Activated B cell treated with CpG ODN at 0.5 μM for 24 hours (primary cell): ENCODE measurements around the gene TLE3. TPM values are rescaled to one million over a fixed set of nuclear protein-coding genes. Genes with fewer than 3 reads are reported as not detected.
A peak's percentile ranks its signal among the peaks of the same experiment; 100 is the strongest.

Source experiments
- ATAC-seq: fragments of 200-7000 bp; cut with Tn5 transposase; one replicate; pipeline ENCODE4 v1.10.0; 2021; ENCODE audit warnings: low read depth, mild to moderate bottlenecking, moderate library complexity
- CTCF ChIA-PET: fragments of 350-600 bp; sonication (Branson Sonifier 250); formaldehyde crosslinking; loops from one replicate; lab custom pipeline; 2021; ENCODE audit warnings: antibody characterized with exemption; lab: Charles Lee
- POLR2A ChIA-PET: fragments of 350-600 bp; sonication (Branson Sonifier 250); formaldehyde crosslinking; loops from one replicate; lab custom pipeline; 2021; ENCODE audit warnings: antibody characterized with exemption; lab: Charles Lee
- DNase-seq: peaks from one replicate; pipeline ENCODE4 v3.0.0; 2022
- H3K27ac Mint-ChIP-seq: one replicate; pipeline ENCODE4 v1.8.0; 2020; ENCODE audit warnings: mixed read lengths
- H3K27me3 Mint-ChIP-seq: one replicate; pipeline ENCODE4 v1.8.0; 2021; ENCODE audit warnings: mixed read lengths
- H3K36me3 Mint-ChIP-seq: one replicate; pipeline ENCODE4 v1.8.0; 2021; ENCODE audit warnings: low read depth, mixed read lengths
- H3K4me1 Mint-ChIP-seq: one replicate; pipeline ENCODE4 v1.8.0; 2021; ENCODE audit warnings: mixed read lengths
- H3K4me3 Mint-ChIP-seq: one replicate; pipeline ENCODE4 v1.8.0; 2020; ENCODE audit warnings: mild to moderate bottlenecking, mixed read lengths
- H3K9me3 Mint-ChIP-seq: one replicate; pipeline ENCODE4 v1.8.0; 2020; ENCODE audit warnings: mixed read lengths
- intact Hi-C: fragments of 100-400 bp; cut with micrococcal nuclease; formaldehyde crosslinking; loops from one replicate; pipeline ENCODE4 v1.15.1; 2024
- total RNA-seq: library from RNA; stranded (reverse); gene quantifications from 2 replicates; pipeline ENCODE4 v1.2.3, GENCODE V29; 2022
- TF ChIP-seq, protein P1 (sequence below): fragments of 200-600 bp; IDR thresholded peaks from one replicate; pipeline ENCODE4 v1.8.0; 2022; ENCODE audit warnings: antibody characterized with exemption, mild to moderate bottlenecking

Gene TLE3
- total RNA-seq, 1 donor from 2014 or later: 110 TPM

DNA sequence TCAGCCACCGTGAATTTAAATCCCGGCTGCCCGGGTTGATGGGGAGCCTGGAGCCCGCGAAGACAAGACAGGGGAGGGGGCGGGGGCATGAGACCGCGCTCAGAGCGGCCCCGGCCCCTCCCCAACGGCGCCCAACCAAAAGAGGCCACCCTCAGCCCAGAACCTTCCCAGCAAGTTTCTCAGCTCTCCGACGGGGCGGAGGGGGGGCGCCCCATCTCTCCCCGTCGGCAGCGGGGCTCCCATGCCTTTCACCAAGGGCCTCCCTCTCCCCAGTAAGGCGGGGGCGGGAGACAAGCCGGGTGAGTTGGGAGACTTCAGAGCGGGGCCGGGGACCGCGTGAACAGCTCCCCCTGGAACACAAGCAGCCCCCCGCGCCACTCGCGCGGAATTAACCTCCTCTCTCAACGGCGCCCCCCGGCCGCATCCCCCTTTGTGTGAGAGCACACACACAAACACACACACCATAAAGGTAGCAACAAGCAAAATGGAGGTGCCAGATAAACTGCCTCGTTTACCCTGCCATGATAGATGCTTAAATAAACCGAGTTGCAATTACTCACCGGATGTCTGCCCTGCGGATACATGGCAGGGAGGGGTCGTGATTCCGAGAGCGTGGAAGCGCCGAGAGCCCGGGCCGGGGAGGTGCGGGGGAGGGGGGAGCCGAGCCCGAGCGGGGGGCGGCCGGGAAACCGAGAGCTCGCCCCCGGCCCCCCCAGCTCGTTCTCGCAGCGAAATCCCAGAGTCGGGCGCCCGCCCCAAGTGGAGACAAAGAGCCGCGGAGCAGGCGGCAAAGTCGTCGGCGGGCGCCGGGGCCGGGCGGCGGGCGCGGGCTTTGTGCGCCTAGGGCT is 1.3 kb downstream of the TLE3 start:
- H3K4me3 Mint-ChIP-seq: peak overlapping the region; percentile 98
- H3K36me3 Mint-ChIP-seq: peaks cover 46% of the 10 kb centered on the region
- peaks cover 69% of the 10 kb centered on the region for H3K4me1 Mint-ChIP-seq
- peak overlapping the region; percentile 94 for H3K27ac Mint-ChIP-seq
- no peaks in the 10 kb centered on the region for H3K9me3 Mint-ChIP-seq
- intact Hi-C loops: loop anchor here (1.0 to 5.0 kb wide), 12 partner anchors 60 to 634 kb away; no protein-coding TSS in a partner anchor
- ATAC-seq: no peak
- DNase-seq: peak; percentile 52
- TF ChIP-seq, protein P1, sequence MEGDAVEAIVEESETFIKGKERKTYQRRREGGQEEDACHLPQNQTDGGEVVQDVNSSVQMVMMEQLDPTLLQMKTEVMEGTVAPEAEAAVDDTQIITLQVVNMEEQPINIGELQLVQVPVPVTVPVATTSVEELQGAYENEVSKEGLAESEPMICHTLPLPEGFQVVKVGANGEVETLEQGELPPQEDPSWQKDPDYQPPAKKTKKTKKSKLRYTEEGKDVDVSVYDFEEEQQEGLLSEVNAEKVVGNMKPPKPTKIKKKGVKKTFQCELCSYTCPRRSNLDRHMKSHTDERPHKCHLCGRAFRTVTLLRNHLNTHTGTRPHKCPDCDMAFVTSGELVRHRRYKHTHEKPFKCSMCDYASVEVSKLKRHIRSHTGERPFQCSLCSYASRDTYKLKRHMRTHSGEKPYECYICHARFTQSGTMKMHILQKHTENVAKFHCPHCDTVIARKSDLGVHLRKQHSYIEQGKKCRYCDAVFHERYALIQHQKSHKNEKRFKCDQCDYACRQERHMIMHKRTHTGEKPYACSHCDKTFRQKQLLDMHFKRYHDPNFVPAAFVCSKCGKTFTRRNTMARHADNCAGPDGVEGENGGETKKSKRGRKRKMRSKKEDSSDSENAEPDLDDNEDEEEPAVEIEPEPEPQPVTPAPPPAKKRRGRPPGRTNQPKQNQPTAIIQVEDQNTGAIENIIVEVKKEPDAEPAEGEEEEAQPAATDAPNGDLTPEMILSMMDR: no peak
- CTCF ChIA-PET: interaction anchor here (0.5 to 2.1 kb wide), 5 partner anchors 117 to 513 kb away, joined by 3 to 7 read pairs (median 4); no protein-coding TSS in a partner anchor
- POLR2A ChIA-PET: interaction anchor here (0.5 to 5.8 kb wide), 29 partner anchors 10 to 408 kb away, joined by 3 to 44 read pairs (median 4); no protein-coding TSS in a partner anchor
- peaks cover 2% of the 10 kb centered on the region for H3K27me3 Mint-ChIP-seq

DNA sequence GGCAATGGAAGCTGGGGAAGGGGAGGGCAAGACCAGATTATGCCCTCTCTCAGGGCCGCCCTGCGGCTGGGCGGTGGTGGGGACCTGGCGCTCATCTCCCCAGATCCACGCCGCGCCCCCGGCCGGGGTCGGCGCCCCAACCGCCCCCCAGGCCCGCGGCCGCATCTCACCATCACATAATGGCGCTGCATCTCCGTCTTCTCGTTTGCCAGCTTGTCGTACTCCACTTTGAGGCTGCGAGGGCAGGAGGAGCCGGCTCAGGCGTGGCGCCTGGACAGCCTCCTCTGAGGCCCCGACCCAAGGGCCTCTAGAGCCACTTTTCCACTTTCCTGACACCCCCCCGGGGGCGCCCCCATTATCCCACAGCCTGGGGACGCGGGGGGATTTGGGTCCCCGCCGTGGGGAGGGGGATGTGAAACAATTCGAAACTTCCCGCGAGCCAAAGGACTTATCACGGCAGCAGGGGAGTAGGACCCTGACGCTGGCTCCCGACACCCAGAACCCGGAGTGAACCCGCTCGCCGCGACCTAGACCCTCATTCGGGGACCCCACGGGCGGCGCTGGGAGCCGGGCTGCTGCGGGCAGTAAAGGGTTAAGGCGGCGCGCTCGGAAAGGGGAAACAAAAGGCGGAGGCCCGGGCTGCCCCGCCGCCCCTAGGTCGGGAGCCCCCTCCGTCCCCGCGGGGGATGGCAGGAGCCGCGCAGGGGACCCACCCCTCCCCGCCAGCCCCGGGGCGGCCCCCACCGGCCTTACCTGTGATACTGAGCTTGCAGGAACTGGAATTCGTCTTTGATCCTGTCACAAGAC is 2.1 kb downstream of the TLE3 start:
- Mint-ChIP-seq H3K4me3 (peak overlapping the region; percentile 98), H3K27ac (peak overlapping the region; percentile 94), H3K4me1 (peaks cover 71% of the 10 kb centered on the region), H3K27me3 (no peaks in the 10 kb centered on the region), H3K9me3 (no peaks in the 10 kb centered on the region), H3K36me3 (peaks cover 55% of the 10 kb centered on the region)
- ATAC-seq: peak; percentile 15
- POLR2A ChIA-PET: interaction anchor here (0.6 to 5.8 kb wide), 24 partner anchors 8 to 410 kb away, joined by 3 to 44 read pairs (median 5); no protein-coding TSS in a partner anchor
- DNase-seq: peak; percentile 71
- TF ChIP-seq, protein P1: no peak
- intact Hi-C loops: loop anchor here (2.0 to 5.0 kb wide), 8 partner anchors 59 to 633 kb away; no protein-coding TSS in a partner anchor
- CTCF ChIA-PET: interaction anchor here (0.7 to 2.1 kb wide), 5 partner anchors 23 to 371 kb away, joined by 3 to 7 read pairs (median 4); no protein-coding TSS in a partner anchor

DNA sequence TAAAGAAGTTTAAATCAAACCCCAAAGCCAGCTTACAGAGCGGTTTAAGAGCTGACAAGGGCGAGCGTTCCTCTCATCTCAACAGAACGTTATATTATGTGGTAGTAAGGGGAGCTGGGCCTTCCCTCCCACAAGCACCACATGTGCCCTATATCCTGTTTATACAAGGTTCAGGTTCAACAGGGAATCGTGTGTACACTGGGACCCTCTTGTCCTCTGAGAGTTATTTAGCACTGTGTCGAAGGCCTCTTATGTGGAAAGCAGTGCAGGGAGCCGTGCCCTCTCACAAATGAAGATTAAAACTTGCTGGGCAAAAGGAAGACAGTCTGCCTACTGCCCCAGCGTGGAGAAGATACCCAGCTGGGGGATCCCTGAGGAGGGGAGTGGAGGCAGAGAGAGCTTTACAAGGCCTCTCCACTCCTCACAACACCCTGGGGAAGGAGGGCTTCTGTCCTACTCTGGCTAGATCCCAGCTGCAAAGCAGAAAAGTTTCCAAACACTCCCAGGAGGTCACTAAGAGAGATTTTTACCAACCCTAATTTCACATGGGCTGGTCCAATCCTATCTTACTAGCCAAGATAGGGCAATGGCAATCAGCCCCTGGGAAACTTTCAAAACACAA is 2.9 kb downstream of the TLE3 start:
- Mint-ChIP-seq H3K4me3 (peak overlapping the region; percentile 98), H3K36me3 (peaks cover 63% of the 10 kb centered on the region), H3K4me1 (peaks cover 67% of the 10 kb centered on the region), H3K27ac (peak overlapping the region; percentile 79), H3K27me3 (no peaks in the 10 kb centered on the region), H3K9me3 (no peaks in the 10 kb centered on the region)
- no peak for DNase-seq
- no peak for ATAC-seq
- ChIA-PET POLR2A (interaction anchor here (0.7 to 1.4 kb wide), 5 partner anchors 8 to 411 kb away, joined by 3 to 7 read pairs (median 5); no protein-coding TSS in a partner anchor), CTCF (interaction anchor here (0.7 to 2.1 kb wide), 6 partner anchors 22 to 656 kb away, joined by 3 to 6 read pairs (median 4); no protein-coding TSS in a partner anchor)
- TF ChIP-seq, protein P1: no peak
- intact Hi-C loops: loop anchor here (5.0 kb wide), 3 partner anchors 148 to 632 kb away; no protein-coding TSS in a partner anchor

DNA sequence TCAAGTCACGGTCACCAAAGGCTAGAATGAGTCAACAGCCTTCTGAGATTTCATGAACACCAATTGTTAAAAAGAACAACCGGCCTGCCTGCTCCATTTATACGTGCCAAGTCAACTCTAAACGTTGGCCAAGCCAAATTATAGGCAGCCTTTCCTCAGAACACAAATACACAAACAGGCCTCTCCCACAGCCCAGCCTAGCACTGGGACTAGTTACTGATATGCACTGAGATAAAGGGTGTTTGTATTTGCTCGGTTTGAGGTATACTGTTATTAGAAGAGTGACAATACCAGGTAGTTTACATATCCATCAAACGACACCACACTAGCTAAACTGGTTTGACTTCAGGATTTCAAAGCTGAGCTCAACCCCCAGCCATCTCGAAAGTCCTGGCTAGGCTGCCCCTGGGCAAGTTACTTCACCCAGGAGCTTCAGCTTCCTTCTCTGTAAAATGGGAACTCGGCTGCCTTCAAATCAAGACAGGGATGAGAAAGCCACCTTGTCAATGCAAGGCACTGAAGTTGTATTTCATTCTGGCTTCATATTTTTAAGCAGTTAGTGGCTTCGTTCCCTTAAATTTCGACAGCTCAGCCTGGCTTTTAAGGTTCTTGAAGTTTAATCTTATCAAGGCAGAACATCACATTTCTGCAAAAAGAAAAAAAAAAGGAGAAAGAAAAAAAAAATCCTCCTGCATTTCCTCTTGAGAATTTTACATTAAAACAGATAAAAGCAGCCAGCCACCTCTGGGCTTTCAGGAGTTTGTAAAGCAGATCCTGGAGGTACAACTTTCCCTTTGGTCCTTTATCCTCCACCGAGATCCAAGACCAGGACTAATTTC is 4.0 kb downstream of the TLE3 start:
- DNase-seq (no peak), ATAC-seq (no peak)
- Mint-ChIP-seq H3K36me3 (peaks cover 68% of the 10 kb centered on the region), H3K9me3 (no peaks in the 10 kb centered on the region), H3K4me1 (peaks cover 70% of the 10 kb centered on the region), H3K27ac (peak overlapping the region; percentile 41), H3K4me3 (peak overlapping the region; percentile 38), H3K27me3 (no peaks in the 10 kb centered on the region)
- intact Hi-C loops: loop anchor here (1.0 kb wide), 1 partner anchor 53 kb away; no protein-coding TSS in a partner anchor
- CTCF ChIA-PET: interaction anchor here (0.7 to 1.8 kb wide), 3 partner anchors 21 to 658 kb away, joined by 3 to 5 read pairs (median 4); no protein-coding TSS in a partner anchor
- POLR2A ChIA-PET: interaction anchor here (0.7 to 1.4 kb wide), 4 partner anchors 52 to 640 kb away, joined by 3 to 7 read pairs (median 4); no protein-coding TSS in a partner anchor
- TF ChIP-seq, protein P1: no peak
